GM12878 (cell line): ENCODE data around the gene ENOX1. TPM values are rescaled to one million over a fixed set of nuclear protein-coding genes. Genes with fewer than 3 reads are reported as not detected.

Experiments used
- ATAC-seq: fragments of 200-7000 bp; cut with Tn5 transposase; 3 replicates; pipeline ENCODE4 v1.9.1; 2020; ENCODE audit warnings: mild to moderate bottlenecking, moderate library complexity
- BruUV-seq: library from RNA; stranded (reverse); fragments of 400-500 nt; replicated peaks from 2 replicates; lab custom pipeline; 2021; lab: Mats Ljungman, UMichigan
- CTCF ChIA-PET: fragments of 300-600 bp; sonication (Branson Sonifier 250); formaldehyde crosslinking; extraction: SDS; loops from one replicate; lab custom pipeline; 2021; ENCODE audit warnings: inconsistent platforms; lab: Yijun Ruan, JAX
- POLR2A ChIA-PET: fragments of 350-600 bp; formaldehyde crosslinking; extraction: SDS; loops from one replicate; lab custom pipeline; 2021; ENCODE audit warnings: inconsistent platforms; lab: Charles Lee
- RAD21 ChIA-PET: fragments of 300-600 bp; sonication (Branson Sonifier 250); formaldehyde crosslinking; loops from one replicate; lab custom pipeline; 2023; ENCODE audit warnings: antibody characterized with exemption; ENCODE audit not compliant: unreplicated experiment; lab: Charles Lee
- SMC1A ChIA-PET: fragments of 300-600 bp; sonication (Branson Sonifier 250); formaldehyde crosslinking; loops from one replicate; lab custom pipeline; 2023; ENCODE audit not compliant: unreplicated experiment, uncharacterized antibody; lab: Charles Lee
- DNase-seq: peaks from one replicate; pipeline ENCODE4 v3.0.0-alpha.2; 2011; ENCODE audit warnings: low read depth, low spot score
- FAIRE-seq: peaks from 3 replicates; lab custom pipeline; 2011; peaks lifted over from hg19 to GRCh38; lab: Jason Lieb, UNC
- H2AFZ ChIP-seq: 2 replicates; pipeline ENCODE4 v1.6.0; 2011; ENCODE audit warnings: low read depth, low read length, control low read depth; ENCODE audit not compliant: control insufficient read depth
- H3K27ac ChIP-seq: 2 replicates; pipeline ENCODE4 v1.5.1; 2011; ENCODE audit warnings: control low read depth; ENCODE audit not compliant: control insufficient read depth, insufficient read depth
- H3K27me3 ChIP-seq, 2 experiments: replicated peaks in 1 of 2; 2 replicates each; pipeline versions ENCODE4 v1.6.0 to v1.6.1; 2011; ENCODE audit warnings: low read length in 1 of 2; ENCODE audit not compliant: control insufficient read depth in 2 of 2, insufficient read depth in 2 of 2
- H3K36me3 ChIP-seq, 2 experiments: 2 replicates each; pipeline ENCODE4 v1.5.1; 2011; ENCODE audit warnings: low read length in 1 of 2; ENCODE audit not compliant: control insufficient read depth in 2 of 2, insufficient read depth in 2 of 2
- H3K4me1 ChIP-seq: 2 replicates; pipeline ENCODE4 v1.6.1; 2011; ENCODE audit warnings: mild to moderate bottlenecking, low read length, moderate library complexity, mixed read lengths; ENCODE audit not compliant: control insufficient read depth, insufficient read depth
- H3K4me2 ChIP-seq: 2 replicates; pipeline ENCODE4 v1.6.0; 2011; ENCODE audit warnings: control low read depth; ENCODE audit not compliant: control insufficient read depth, insufficient read depth
- H3K4me3 ChIP-seq: fragments of 200-600 bp; sonication (generic); 2 replicates; pipeline ENCODE4 v1.5.1; 2016
- H3K79me2 ChIP-seq: 2 replicates; pipeline ENCODE4 v1.6.0; 2011; ENCODE audit warnings: low read length; ENCODE audit not compliant: control insufficient read depth, insufficient read depth
- H3K9ac ChIP-seq: 2 replicates; pipeline ENCODE4 v1.8.0; 2011; ENCODE audit warnings: low read length, control low read depth, mixed read lengths; ENCODE audit not compliant: control insufficient read depth, insufficient read depth
- H3K9me3 ChIP-seq: replicated peaks from 3 replicates; pipeline ENCODE4 v1.5.1; 2011; ENCODE audit warnings: mild to moderate bottlenecking, low read length; ENCODE audit not compliant: control insufficient read depth, insufficient read depth
- H4K20me1 ChIP-seq: 2 replicates; pipeline ENCODE4 v1.6.0; 2011; ENCODE audit not compliant: control insufficient read depth, insufficient read depth
- CBX5 ChIP-seq: sonication (generic); IDR thresholded peaks from 2 replicates; pipeline ENCODE4 v1.6.1; 2016; ENCODE audit warnings: low read depth, moderate library complexity, mild to moderate bottlenecking, inconsistent platforms
- ESRRA ChIP-seq: IDR thresholded peaks from 2 replicates; pipeline ENCODE4 v1.6.1; 2012; ENCODE audit warnings: mild to moderate bottlenecking, low read length, improper control_type of control experiment
- POU2F2 ChIP-seq: IDR thresholded peaks from 3 replicates; pipeline ENCODE4 v1.6.1; 2011; ENCODE audit warnings: low read depth, mild to moderate bottlenecking, low read length, borderline replicate concordance
- SREBF1 ChIP-seq: IDR thresholded peaks from 2 replicates; pipeline ENCODE4 v1.6.1; 2012; ENCODE audit warnings: mild to moderate bottlenecking, low read length
- WRNIP1 ChIP-seq: IDR thresholded peaks from 2 replicates; pipeline ENCODE4 v1.6.1; 2011; ENCODE audit warnings: low read depth, low read length, improper control_type of control experiment, borderline replicate concordance
- WGBS: methylation state at CpG from one replicate; pipeline ENCODE4 v1.1.6; 2016; ENCODE audit warnings: low lambda C conversion rate; ENCODE audit not compliant: insufficient replicate concordance, insufficient coverage; ENCODE audit errors: missing lambda C conversion rate; 5-methylcytosine and 5-hydroxymethylcytosine counted together
- in situ Hi-C: fragments of 300-500 bp; cut with MboI; formaldehyde crosslinking; loops from 9 replicates; pipeline ENCODE4 v1.14.3; 2018; ENCODE audit warnings: mixed read lengths
- intact Hi-C: fragments of 100-400 bp; cut with micrococcal nuclease; formaldehyde crosslinking; loops from one replicate; pipeline ENCODE4 v1.14.2; 2022; ENCODE audit not compliant: unreplicated experiment
- polyA plus RNA-seq, 11 experiments: library from polyadenylated mRNA; depleted of rRNA in 4 of 11; unstranded in 6 of 11; stranded (reverse) in 5 of 11; fragments of >200 nt; fragmentation: Nextera tagmentation in 4 of 11; fragmentation: Illumina TruSeq in 1 of 11; extraction: Ambion mirVana in 4 of 11; extraction: Trizol in 1 of 11; gene quantifications; 1 replicate in 1 of 11; 2 replicates in 10 of 11; pipeline versions ENCODE4 v1.2.1 to v1.2.3, GENCODE V29; 2011 to 2016; ENCODE audit warnings: inconsistent platforms in 2 of 11, missing spikeins in 2 of 11, low read depth in 1 of 11
- total RNA-seq, 4 experiments: library from RNA; depleted of rRNA in 3 of 4; stranded (reverse); fragments of >200 nt in 3 of 4; fragmentation: Illumina TruSeq in 1 of 4; extraction: Trizol in 1 of 4; gene quantifications; 2 replicates each; pipeline versions ENCODE4 v1.2.1 to v1.2.3, GENCODE V29; 2013 to 2021
- TF ChIP-seq, protein P1 (sequence below): fragments of 450-650 bp; IDR thresholded peaks from 2 replicates; pipeline ENCODE4 v1.6.1; 2017; ENCODE audit warnings: mild to moderate bottlenecking, moderate library complexity
- TF ChIP-seq, protein P2 (sequence below): fragments of 450-650 bp; IDR thresholded peaks from 2 replicates; pipeline ENCODE4 v1.6.1; 2018; ENCODE audit warnings: borderline replicate concordance, mild to moderate bottlenecking; ENCODE audit not compliant: partially characterized antibody
- TF ChIP-seq, protein P3 (sequence below): fragments of 450-650 bp; IDR thresholded peaks from 2 replicates; pipeline ENCODE4 v1.6.1; 2017; ENCODE audit warnings: borderline replicate concordance
- TF ChIP-seq, protein P4 (sequence below): fragments of 450-650 bp; IDR thresholded peaks from 2 replicates; pipeline ENCODE4 v1.6.1; 2014; ENCODE audit warnings: mild to moderate bottlenecking

Gene ENOX1
- total and polyA plus RNA-seq, 10 of the 15 experiments (the other 5 are each of a cell fraction or from before 2014, with no cell fraction given) = 0.11 to 0.26 (median 0.15) TPM

DNA sequence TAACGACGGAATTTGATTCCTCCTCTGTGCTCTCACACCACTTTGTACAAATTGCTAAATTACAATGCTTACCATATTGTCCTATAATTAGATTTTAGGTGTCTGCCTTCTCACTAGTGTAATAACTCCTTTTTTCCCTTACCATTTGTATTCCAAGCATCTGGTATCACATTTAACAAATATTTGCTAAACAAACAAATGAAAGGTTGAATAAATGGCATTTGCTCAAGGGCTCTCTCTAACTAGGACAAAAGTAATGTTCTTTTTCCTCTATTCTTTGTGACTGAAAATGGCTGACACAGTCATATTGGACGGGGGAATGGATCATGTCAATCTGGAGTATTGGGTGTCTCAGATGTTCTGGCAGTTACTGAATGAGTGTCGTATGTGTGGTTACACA lies 99.7 kb downstream of the ENOX1 start (continued):
- TF ChIP-seq, protein P1, sequence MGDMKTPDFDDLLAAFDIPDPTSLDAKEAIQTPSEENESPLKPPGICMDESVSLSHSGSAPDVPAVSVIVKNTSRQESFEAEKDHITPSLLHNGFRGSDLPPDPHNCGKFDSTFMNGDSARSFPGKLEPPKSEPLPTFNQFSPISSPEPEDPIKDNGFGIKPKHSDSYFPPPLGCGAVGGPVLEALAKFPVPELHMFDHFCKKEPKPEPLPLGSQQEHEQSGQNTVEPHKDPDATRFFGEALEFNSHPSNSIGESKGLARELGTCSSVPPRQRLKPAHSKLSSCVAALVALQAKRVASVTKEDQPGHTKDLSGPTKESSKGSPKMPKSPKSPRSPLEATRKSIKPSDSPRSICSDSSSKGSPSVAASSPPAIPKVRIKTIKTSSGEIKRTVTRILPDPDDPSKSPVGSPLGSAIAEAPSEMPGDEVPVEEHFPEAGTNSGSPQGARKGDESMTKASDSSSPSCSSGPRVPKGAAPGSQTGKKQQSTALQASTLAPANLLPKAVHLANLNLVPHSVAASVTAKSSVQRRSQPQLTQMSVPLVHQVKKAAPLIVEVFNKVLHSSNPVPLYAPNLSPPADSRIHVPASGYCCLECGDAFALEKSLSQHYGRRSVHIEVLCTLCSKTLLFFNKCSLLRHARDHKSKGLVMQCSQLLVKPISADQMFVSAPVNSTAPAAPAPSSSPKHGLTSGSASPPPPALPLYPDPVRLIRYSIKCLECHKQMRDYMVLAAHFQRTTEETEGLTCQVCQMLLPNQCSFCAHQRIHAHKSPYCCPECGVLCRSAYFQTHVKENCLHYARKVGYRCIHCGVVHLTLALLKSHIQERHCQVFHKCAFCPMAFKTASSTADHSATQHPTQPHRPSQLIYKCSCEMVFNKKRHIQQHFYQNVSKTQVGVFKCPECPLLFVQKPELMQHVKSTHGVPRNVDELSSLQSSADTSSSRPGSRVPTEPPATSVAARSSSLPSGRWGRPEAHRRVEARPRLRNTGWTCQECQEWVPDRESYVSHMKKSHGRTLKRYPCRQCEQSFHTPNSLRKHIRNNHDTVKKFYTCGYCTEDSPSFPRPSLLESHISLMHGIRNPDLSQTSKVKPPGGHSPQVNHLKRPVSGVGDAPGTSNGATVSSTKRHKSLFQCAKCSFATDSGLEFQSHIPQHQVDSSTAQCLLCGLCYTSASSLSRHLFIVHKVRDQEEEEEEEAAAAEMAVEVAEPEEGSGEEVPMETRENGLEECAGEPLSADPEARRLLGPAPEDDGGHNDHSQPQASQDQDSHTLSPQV = no peak
- no peak for TF ChIP-seq CBX5

DNA sequence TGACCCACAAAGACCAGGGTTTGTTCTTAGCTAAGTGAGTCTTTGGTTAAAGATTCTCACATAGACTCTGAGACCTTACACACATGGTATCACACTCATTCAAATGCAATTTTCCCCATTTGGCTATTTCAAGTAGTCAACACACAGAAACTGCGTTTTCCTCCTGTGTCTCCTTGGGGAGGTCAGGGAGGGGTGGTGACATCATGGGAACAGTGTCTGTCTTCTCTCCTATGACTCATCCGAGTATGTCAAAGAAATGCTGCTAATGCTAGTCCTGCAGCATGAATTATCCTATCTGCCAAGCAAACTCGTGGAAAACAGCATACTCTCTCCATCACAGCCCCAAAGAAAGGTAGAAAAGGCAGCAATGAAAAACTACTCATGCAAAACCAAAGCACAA lies 100.2 kb downstream of the ENOX1 start:
- ATAC-seq = no peak
- RAD21 ChIA-PET = no interaction called here
- no peaks in the 10 kb centered on the region for H3K27me3 ChIP-seq
- H3K27ac ChIP-seq = no peak overlapping the region
- H3K4me1 ChIP-seq = no peaks in the 10 kb centered on the region
- no peaks in the 10 kb centered on the region for H3K36me3 ChIP-seq
- H2AFZ ChIP-seq = no peak overlapping the region
- H3K4me2 ChIP-seq = no peak overlapping the region
- WGBS = 2% methylated on average over 3 of the region's 3 CpGs
- no peaks in the 10 kb centered on the region for H3K79me2 ChIP-seq
- no peak overlapping the region for H3K4me3 ChIP-seq
- SMC1A ChIA-PET = interaction anchor here (1.6 to 1.8 kb wide), 2 partner anchors 9 to 11 kb away, joined by 3 to 7 read pairs; no protein-coding TSS in a partner anchor
- H4K20me1 ChIP-seq = no peaks in the 10 kb centered on the region
- CTCF ChIA-PET = interaction anchor here (0.5 kb wide), 1 partner anchor 208 kb away, joined by 3 read pairs; no protein-coding TSS in a partner anchor
- in situ Hi-C loops (no loop called here), intact Hi-C loops (no loop called here)
- H3K9ac ChIP-seq = no peak overlapping the region
- TF ChIP-seq, protein P2, sequence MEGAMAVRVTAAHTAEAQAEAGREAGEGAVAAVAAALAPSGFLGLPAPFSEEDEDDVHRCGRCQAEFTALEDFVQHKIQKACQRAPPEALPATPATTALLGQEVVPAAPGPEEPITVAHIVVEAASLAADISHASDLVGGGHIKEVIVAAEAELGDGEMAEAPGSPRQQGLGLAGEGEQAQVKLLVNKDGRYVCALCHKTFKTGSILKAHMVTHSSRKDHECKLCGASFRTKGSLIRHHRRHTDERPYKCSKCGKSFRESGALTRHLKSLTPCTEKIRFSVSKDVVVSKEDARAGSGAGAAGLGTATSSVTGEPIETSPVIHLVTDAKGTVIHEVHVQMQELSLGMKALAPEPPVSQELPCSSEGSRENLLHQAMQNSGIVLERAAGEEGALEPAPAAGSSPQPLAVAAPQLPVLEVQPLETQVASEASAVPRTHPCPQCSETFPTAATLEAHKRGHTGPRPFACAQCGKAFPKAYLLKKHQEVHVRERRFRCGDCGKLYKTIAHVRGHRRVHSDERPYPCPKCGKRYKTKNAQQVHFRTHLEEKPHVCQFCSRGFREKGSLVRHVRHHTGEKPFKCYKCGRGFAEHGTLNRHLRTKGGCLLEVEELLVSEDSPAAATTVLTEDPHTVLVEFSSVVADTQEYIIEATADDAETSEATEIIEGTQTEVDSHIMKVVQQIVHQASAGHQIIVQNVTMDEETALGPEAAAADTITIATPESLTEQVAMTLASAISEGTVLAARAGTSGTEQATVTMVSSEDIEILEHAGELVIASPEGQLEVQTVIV = no peak
- TF ChIP-seq WRNIP1 = no peak
- TF ChIP-seq, protein P3, sequence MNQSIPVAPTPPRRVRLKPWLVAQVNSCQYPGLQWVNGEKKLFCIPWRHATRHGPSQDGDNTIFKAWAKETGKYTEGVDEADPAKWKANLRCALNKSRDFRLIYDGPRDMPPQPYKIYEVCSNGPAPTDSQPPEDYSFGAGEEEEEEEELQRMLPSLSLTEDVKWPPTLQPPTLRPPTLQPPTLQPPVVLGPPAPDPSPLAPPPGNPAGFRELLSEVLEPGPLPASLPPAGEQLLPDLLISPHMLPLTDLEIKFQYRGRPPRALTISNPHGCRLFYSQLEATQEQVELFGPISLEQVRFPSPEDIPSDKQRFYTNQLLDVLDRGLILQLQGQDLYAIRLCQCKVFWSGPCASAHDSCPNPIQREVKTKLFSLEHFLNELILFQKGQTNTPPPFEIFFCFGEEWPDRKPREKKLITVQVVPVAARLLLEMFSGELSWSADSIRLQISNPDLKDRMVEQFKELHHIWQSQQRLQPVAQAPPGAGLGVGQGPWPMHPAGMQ = no peak
- TF ChIP-seq, protein P4, sequence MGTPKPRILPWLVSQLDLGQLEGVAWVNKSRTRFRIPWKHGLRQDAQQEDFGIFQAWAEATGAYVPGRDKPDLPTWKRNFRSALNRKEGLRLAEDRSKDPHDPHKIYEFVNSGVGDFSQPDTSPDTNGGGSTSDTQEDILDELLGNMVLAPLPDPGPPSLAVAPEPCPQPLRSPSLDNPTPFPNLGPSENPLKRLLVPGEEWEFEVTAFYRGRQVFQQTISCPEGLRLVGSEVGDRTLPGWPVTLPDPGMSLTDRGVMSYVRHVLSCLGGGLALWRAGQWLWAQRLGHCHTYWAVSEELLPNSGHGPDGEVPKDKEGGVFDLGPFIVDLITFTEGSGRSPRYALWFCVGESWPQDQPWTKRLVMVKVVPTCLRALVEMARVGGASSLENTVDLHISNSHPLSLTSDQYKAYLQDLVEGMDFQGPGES = no peak
- TF ChIP-seq POU2F2 = no peak
- no peak for TF ChIP-seq ESRRA
- TF ChIP-seq SREBF1 = no peak
- TF ChIP-seq, all 136 proteins: peak for 0
- no TSS peak for BruUV-seq
- FAIRE-seq (no peak), DNase-seq (no peak)
- H3K9me3 ChIP-seq = no peaks in the 10 kb centered on the region
- POLR2A ChIA-PET = no interaction called here
